Measurements from ENCODE around the gene MATN4. TPM values are rescaled to one million over a fixed set of nuclear protein-coding genes. Genes with fewer than 3 reads are reported as not detected.

The MATN4 gene
- total RNA-seq, 2 experiments from 2014 or later, result 0.38 TPM; not detected in 1

DNA sequence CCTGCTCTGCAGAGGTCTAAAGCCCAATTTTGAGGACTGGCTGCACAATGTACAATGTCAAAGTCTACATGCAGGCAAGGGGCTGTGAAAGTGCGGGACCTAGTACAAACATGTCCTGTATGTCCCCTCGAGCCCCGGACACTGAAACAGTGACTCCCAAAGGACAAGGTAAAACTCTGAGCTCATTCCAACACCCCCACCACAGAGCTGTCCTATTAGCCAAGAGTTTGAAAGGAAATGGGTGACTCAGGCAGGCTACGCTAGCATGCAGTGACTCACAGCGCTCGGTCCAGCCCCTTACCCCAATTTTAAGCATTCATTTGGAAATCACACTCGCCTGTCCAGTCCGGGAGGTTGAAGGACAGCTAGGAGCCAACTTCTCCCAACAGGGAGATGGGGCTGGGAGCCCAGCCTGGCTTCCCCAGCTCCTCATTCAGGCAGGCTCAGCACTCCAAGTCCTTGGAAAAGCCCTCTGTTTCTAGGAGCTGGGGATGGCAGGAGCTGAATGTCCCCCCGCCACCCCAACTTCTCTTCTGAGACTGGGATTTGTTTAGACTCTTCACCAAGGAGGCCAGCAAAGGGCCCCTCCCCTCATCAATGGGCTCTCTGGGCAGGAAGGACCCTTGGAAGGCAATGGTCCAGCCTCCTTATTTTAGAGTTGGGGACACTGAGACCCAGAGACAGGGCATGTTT, 36.2 kb upstream of the MATN4 start:
- Histone ChIP-seq H3K79me2 (ENCODE audit: insufficient read depth, low read depth, low read length) (no peaks in the 10 kb centered on the region), H2AFZ (ENCODE audit: low read length) (no peak overlapping the region), H3K36me3 (ENCODE audit: insufficient read depth, low read length) (no peaks in the 10 kb centered on the region), H3K9me2 (ENCODE audit: insufficient read depth, low read length) (no peaks in the 10 kb centered on the region), H4K20me1 (ENCODE audit: insufficient read depth, low read length) (no peaks in the 10 kb centered on the region), H3K4me2 (ENCODE audit: low read length) (no peak overlapping the region), H3K4me3 (ENCODE audit: low read depth, low read length, poor library complexity, severe bottlenecking) (no peak overlapping the region), H3K9me3 (ENCODE audit: low read length) (no peaks in the 10 kb centered on the region), H3K4me1 (ENCODE audit: insufficient read depth, low read length, poor library complexity, severe bottlenecking) (peaks cover 35% of the 10 kb centered on the region), H3K27ac (ENCODE audit: low read depth, low read length, poor library complexity, severe bottlenecking) (no peak overlapping the region)
- DNase-seq (ENCODE audit: low spot score), result no peak
- ChIA-PET CTCF (ENCODE audit: unreplicated experiment) (no interaction called here), POLR2A (no interaction called here)
- TF ChIP-seq, protein P1, sequence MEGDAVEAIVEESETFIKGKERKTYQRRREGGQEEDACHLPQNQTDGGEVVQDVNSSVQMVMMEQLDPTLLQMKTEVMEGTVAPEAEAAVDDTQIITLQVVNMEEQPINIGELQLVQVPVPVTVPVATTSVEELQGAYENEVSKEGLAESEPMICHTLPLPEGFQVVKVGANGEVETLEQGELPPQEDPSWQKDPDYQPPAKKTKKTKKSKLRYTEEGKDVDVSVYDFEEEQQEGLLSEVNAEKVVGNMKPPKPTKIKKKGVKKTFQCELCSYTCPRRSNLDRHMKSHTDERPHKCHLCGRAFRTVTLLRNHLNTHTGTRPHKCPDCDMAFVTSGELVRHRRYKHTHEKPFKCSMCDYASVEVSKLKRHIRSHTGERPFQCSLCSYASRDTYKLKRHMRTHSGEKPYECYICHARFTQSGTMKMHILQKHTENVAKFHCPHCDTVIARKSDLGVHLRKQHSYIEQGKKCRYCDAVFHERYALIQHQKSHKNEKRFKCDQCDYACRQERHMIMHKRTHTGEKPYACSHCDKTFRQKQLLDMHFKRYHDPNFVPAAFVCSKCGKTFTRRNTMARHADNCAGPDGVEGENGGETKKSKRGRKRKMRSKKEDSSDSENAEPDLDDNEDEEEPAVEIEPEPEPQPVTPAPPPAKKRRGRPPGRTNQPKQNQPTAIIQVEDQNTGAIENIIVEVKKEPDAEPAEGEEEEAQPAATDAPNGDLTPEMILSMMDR (conservative IDR thresholded peaks at IDR 0.05; ENCODE audit: low read length), result no peak
- TF ChIP-seq EZH2phosphoT487 (IDR thresholded peaks at IDR 0.05; ENCODE audit: borderline replicate concordance, low read depth, low read length), result no peak
- intact Hi-C loops (cut with micrococcal nuclease; ENCODE audit: unreplicated experiment), result no loop called here
- no TSS peak for BruUV-seq (replicated peaks)

DNA sequence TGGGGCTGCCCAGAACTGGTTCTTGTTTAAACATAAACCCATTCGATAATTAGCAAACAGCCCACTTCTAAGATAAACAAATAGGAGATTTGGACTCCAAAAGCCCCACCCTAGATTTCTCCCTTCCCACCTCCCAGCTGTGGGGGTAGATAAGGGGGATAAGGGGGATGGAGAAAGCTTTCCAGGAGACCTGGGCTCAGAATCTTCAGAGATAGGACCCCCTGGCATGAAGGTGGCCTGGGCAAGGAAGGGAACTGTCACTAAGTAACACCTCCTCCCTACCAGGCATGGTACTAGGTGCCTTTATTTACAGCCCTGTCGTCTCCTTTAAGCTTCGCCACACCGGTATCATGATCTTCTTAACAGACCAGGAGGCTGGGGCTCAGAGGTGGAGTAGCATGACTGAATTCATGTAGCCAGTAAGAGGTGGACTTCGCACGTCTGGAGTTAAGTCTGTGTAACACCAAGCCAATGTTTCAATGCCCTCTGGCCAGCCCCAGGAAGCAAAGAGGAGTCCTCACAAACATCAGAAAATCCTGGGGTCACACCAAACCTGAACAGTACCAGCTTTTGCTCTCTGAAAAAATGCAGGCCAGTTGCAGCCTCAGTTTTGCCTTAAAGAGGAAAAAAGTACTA, 35.6 kb upstream of the MATN4 start:
- Histone ChIP-seq H3K4me2 (ENCODE audit: low read length) (no peak overlapping the region), H4K20me1 (ENCODE audit: insufficient read depth, low read length) (no peaks in the 10 kb centered on the region), H3K9me3 (ENCODE audit: low read length) (no peaks in the 10 kb centered on the region), H3K9me2 (ENCODE audit: insufficient read depth, low read length) (no peaks in the 10 kb centered on the region), H3K36me3 (ENCODE audit: insufficient read depth, low read length) (no peaks in the 10 kb centered on the region), H2AFZ (ENCODE audit: low read length) (no peak overlapping the region), H3K4me3 (ENCODE audit: low read depth, low read length, poor library complexity, severe bottlenecking) (no peak overlapping the region), H3K4me1 (ENCODE audit: insufficient read depth, low read length, poor library complexity, severe bottlenecking) (peaks cover 37% of the 10 kb centered on the region), H3K79me2 (ENCODE audit: insufficient read depth, low read depth, low read length) (no peaks in the 10 kb centered on the region), H3K27ac (ENCODE audit: low read depth, low read length, poor library complexity, severe bottlenecking) (no peak overlapping the region)
- no peak for DNase-seq (ENCODE audit: low spot score)
- TF ChIP-seq, protein P1 (conservative IDR thresholded peaks at IDR 0.05; ENCODE audit: low read length), result no peak
- no peak for TF ChIP-seq EZH2phosphoT487 (IDR thresholded peaks at IDR 0.05; ENCODE audit: borderline replicate concordance, low read depth, low read length)
- ChIA-PET CTCF (ENCODE audit: unreplicated experiment) (no interaction called here), POLR2A (no interaction called here)
- no TSS peak for BruUV-seq (replicated peaks)
- intact Hi-C loops (cut with micrococcal nuclease; ENCODE audit: unreplicated experiment), result no loop called here

DNA sequence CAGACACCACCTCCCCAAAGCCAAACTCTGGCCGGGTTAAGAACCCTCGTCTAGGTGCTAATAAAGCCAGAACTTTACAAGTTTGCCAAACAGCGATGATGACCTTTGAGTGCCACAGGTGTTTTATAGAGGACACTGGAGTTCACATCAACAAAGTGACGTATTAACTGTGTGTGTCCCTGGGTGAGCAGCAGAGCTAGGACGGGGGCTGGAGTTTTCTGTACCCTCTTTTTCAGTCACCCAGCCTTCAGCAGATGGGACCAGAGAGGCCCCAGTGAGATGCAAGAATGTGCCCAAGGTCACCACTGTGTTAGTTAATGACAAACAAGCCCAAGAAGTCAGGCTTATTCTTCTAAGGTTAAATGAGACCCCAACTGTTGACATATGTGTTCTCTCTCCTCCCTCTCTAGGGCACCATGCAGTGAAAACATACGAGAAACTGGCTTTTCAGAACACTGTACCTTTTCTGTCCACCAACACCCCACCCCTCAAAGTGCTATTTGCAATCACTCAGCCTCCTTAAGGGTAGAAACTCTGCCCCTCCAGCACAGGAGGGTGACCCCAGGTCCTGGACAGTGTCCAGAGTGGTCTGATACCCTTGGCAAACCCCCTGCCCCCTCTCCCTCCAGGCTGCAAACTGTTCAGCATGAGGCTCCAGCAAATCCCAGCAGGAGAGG, 34.9 kb upstream of the MATN4 start:
- TF ChIP-seq EZH2phosphoT487 (IDR thresholded peaks at IDR 0.05; ENCODE audit: borderline replicate concordance, low read depth, low read length), result no peak
- TF ChIP-seq, protein P1 (conservative IDR thresholded peaks at IDR 0.05; ENCODE audit: low read length), result no peak
- no peak overlapping the region for H2AFZ ChIP-seq (ENCODE audit: low read length)
- H3K36me3 ChIP-seq (ENCODE audit: insufficient read depth, low read length), result no peaks in the 10 kb centered on the region
- H4K20me1 ChIP-seq (ENCODE audit: insufficient read depth, low read length), result no peaks in the 10 kb centered on the region
- H3K9me2 ChIP-seq (ENCODE audit: insufficient read depth, low read length), result no peaks in the 10 kb centered on the region
- H3K79me2 ChIP-seq (ENCODE audit: insufficient read depth, low read depth, low read length), result no peaks in the 10 kb centered on the region
- DNase-seq (ENCODE audit: low spot score), result no peak
- intact Hi-C loops (cut with micrococcal nuclease; ENCODE audit: unreplicated experiment), result no loop called here
- H3K27ac ChIP-seq (ENCODE audit: low read depth, low read length, poor library complexity, severe bottlenecking), result no peak overlapping the region
- POLR2A ChIA-PET, result no interaction called here
- CTCF ChIA-PET (ENCODE audit: unreplicated experiment), result no interaction called here
- H3K4me2 ChIP-seq (ENCODE audit: low read length), result no peak overlapping the region
- peaks cover 37% of the 10 kb centered on the region for H3K4me1 ChIP-seq (ENCODE audit: insufficient read depth, low read length, poor library complexity, severe bottlenecking)
- no peaks in the 10 kb centered on the region for H3K9me3 ChIP-seq (ENCODE audit: low read length)
- no TSS peak for BruUV-seq (replicated peaks)
- no peak overlapping the region for H3K4me3 ChIP-seq (ENCODE audit: low read depth, low read length, poor library complexity, severe bottlenecking)
